NCI-H510A treated with DMSO at 0.1 percent for 48 hours (cell line): ENCODE data around the gene NPHP3.
"Not testable (repeated sequence)": the region's sequence is repeated elsewhere in the genome, so short reads cannot be mapped to it uniquely, and the experiment has no call there.

ENCODE experiments used
- DNase-seq: peaks from one replicate; lab custom pipeline; 2025; lab: John Stamatoyannopoulos, UW

NPHP3 gene

GRCh38 chr3:132722165-132723023 is at the start of gene NPHP3:
Gene NPHP3 (minus strand): TSS chr3:132722409. CDS start chr3:132722355, 54 bp downstream.
- peak; percentile 77 for DNase-seq

GRCh38 chr3:132758740-132759139 is 36.5 kb upstream of the NPHP3 start:
- no peak for DNase-seq

GRCh38 chr3:132756108-132756650 is 34.0 kb upstream of the NPHP3 start:
- DNase-seq = no peak

GRCh38 chr3:132753946-132754345 is 31.7 kb upstream of the NPHP3 start:
- DNase-seq = no peak

GRCh38 chr3:132749786-132750185 is 27.6 kb upstream of the NPHP3 start:
- no peak for DNase-seq

GRCh38 chr3:132746720-132747119 is 24.5 kb upstream of the NPHP3 start:
- DNase-seq = not testable (repeated sequence)

- no peak for DNase-seq
Observed at GRCh38 chr3:132738314-132738713, 16.1 kb upstream of the NPHP3 start.

- DNase-seq = no peak
Observed at GRCh38 chr3:132735589-132735988, 13.4 kb upstream of the NPHP3 start.

- DNase-seq = peak; percentile 32
Observed at GRCh38 chr3:132730891-132731580, 8.8 kb upstream of the NPHP3 start.

GRCh38 chr3:132726341-132726823 is 4.2 kb upstream of the NPHP3 start:
- DNase-seq = peak; percentile 29

GRCh38 chr3:132723024-132723950 is 1.1 kb upstream of the NPHP3 start:
- peak; percentile 63 for DNase-seq

- peak; percentile 8 for DNase-seq
Observed at GRCh38 chr3:132721479-132722164, 587 bp downstream of the NPHP3 start.

- DNase-seq = no peak
Observed at GRCh38 chr3:132720228-132720627, 2.0 kb downstream of the NPHP3 start.

GRCh38 chr3:132716372-132716771 is 5.8 kb downstream of the NPHP3 start:
- no peak for DNase-seq

- DNase-seq = no peak
Observed at GRCh38 chr3:132713977-132714727, 8.1 kb downstream of the NPHP3 start.

GRCh38 chr3:132710311-132710710 is 11.9 kb downstream of the NPHP3 start:
- DNase-seq = no peak

- DNase-seq = no peak
Observed at GRCh38 chr3:132709761-132710160, 12.4 kb downstream of the NPHP3 start.

GRCh38 chr3:132703733-132704132 is 18.5 kb downstream of the NPHP3 start:
- no peak for DNase-seq

GRCh38 chr3:132695422-132695821 is 26.8 kb downstream of the NPHP3 start:
- no peak for DNase-seq

GRCh38 chr3:132694991-132695390 is 27.2 kb downstream of the NPHP3 start:
- DNase-seq = no peak
